ENCODE measurements around the gene PSMD13.
A peak's percentile ranks its signal among the peaks of the same experiment; 100 is the strongest.

Gene PSMD13

GRCh38 chr11:252666-253065 is 15.9 kb downstream of the PSMD13 start:
- DNase-seq: no peak

- no peak for DNase-seq
Measured at GRCh38 chr11:253160-253885, 16.5 kb downstream of the PSMD13 start.

- DNase-seq: no peak
Measured at GRCh38 chr11:253886-254270, 17.1 kb downstream of the PSMD13 start.

- DNase-seq: no peak
Measured at GRCh38 chr11:255176-255575, 18.4 kb downstream of the PSMD13 start.

- no peak for DNase-seq
Measured at GRCh38 chr11:255816-256215, 19.0 kb downstream of the PSMD13 start.

- no peak for DNase-seq
Measured at GRCh38 chr11:256952-257737, 20.4 kb downstream of the PSMD13 start.

- DNase-seq: no peak
Measured at GRCh38 chr11:257766-258493, 21.2 kb downstream of the PSMD13 start.

GRCh38 chr11:259413-259812 is 22.6 kb downstream of the PSMD13 start:
- DNase-seq: no peak

GRCh38 chr11:261624-262023 is 24.8 kb downstream of the PSMD13 start:
- DNase-seq: no peak

GRCh38 chr11:266676-267439 is 30.1 kb downstream of the PSMD13 start:
- peak; percentile 18 for DNase-seq

- peak; percentile 65 for DNase-seq
Measured at GRCh38 chr11:267491-267994, 30.8 kb downstream of the PSMD13 start.

GRCh38 chr11:268716-269145 is 32.0 kb downstream of the PSMD13 start:
- peak; percentile 88 for DNase-seq

GRCh38 chr11:269146-269890 is 32.5 kb downstream of the PSMD13 start:
- peak; percentile 93 for DNase-seq

GRCh38 chr11:270451-271318 is 33.9 kb downstream of the PSMD13 start:
- DNase-seq: no peak

- DNase-seq: no peak
Measured at GRCh38 chr11:271319-271715, 34.5 kb downstream of the PSMD13 start.

- DNase-seq: no peak
Measured at GRCh38 chr11:272195-272930, 35.6 kb downstream of the PSMD13 start.

- DNase-seq: no peak
Measured at GRCh38 chr11:272931-273198, 36.1 kb downstream of the PSMD13 start.

GRCh38 chr11:276219-276618 is 39.4 kb downstream of the PSMD13 start:
- DNase-seq: no peak

GRCh38 chr11:278001-278951 is 41.5 kb downstream of the PSMD13 start, which contains the start of gene NLRP6:
Gene NLRP6 (plus strand): TSS chr11:278407. CDS start chr11:278570, 163 bp downstream.
- no peak for DNase-seq

All from suppressor macrophage treated with lipopolysaccharide for 4 hours (primary cell).